Upper lobe of left lung (tissue), 4 donors: ENCODE data around the gene IL20RB.

Experiments used
- EP300 ChIP-seq, 4 donors: sonication (generic); formaldehyde crosslinking; IDR thresholded peaks; one replicate each; pipeline ENCODE4 v1.5.1; 2017; ENCODE audit warnings: antibody characterized with exemption in 4 of 4, control low read depth in 2 of 4
- POLR2A ChIP-seq, 4 donors: fragments of 450-650 bp; IDR thresholded peaks; one replicate each; pipeline ENCODE4 v1.5.1; 2016 to 2017; ENCODE audit warnings: antibody characterized with exemption in 4 of 4, mild to moderate bottlenecking in 2 of 4
- POLR2AphosphoS5 ChIP-seq, 2 donors: sonication (generic); formaldehyde crosslinking; IDR thresholded peaks; one replicate each; pipeline ENCODE4 v1.5.1; 2017; ENCODE audit warnings: antibody characterized with exemption in 2 of 2
- TF ChIP-seq, protein P1 (sequence below), 6 experiments: fragments of 450-650 bp in 4 of 6; fragments of 200-600 bp in 2 of 6; sonication (generic) in 2 of 6; IDR thresholded peaks; one replicate each; pipeline ENCODE4 v1.5.1; 2016 to 2019; ENCODE audit warnings: antibody characterized with exemption in 6 of 6

DNA sequence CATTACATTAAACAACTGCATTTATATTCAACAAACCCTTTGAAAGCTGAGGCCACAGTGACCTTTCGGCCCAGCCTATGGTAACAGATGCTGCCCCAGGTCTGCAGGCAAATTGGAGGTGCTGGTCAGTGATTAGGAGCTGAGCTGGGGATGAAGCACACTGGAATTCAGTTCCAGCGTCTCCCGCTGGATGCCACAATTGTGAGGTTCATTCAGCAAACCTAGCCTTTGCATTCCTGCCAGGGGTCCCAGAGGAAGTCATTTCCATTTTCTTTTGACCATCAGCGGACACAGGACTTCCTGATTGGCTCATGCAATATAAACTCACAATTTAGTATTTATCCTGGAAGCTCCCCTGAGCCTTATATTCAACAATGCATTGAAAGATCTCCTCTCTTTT is 89.5 kb downstream of the IL20RB start:
- TF ChIP-seq, protein P1, sequence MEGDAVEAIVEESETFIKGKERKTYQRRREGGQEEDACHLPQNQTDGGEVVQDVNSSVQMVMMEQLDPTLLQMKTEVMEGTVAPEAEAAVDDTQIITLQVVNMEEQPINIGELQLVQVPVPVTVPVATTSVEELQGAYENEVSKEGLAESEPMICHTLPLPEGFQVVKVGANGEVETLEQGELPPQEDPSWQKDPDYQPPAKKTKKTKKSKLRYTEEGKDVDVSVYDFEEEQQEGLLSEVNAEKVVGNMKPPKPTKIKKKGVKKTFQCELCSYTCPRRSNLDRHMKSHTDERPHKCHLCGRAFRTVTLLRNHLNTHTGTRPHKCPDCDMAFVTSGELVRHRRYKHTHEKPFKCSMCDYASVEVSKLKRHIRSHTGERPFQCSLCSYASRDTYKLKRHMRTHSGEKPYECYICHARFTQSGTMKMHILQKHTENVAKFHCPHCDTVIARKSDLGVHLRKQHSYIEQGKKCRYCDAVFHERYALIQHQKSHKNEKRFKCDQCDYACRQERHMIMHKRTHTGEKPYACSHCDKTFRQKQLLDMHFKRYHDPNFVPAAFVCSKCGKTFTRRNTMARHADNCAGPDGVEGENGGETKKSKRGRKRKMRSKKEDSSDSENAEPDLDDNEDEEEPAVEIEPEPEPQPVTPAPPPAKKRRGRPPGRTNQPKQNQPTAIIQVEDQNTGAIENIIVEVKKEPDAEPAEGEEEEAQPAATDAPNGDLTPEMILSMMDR (IDR thresholded peaks at IDR 0.05): no peak
- no peak for TF ChIP-seq EP300 (IDR thresholded peaks at IDR 0.05)
- no peak for TF ChIP-seq POLR2A (IDR thresholded peaks at IDR 0.05)
- TF ChIP-seq POLR2AphosphoS5 (IDR thresholded peaks at IDR 0.05): no peak
